Epithelial cell of proximal tubule (primary cell): ENCODE measurements around the gene RNF217. TPM values are rescaled to one million over a fixed set of nuclear protein-coding genes. Genes with fewer than 3 reads are reported as not detected.

Experiments
- DNase-seq: peaks from one replicate; pipeline ENCODE4 v3.0.0-alpha.2; 2011; ENCODE audit warnings: low read depth
- H3K4me3 ChIP-seq: 2 replicates; pipeline ENCODE4 v1.5.1; 2011; ENCODE audit warnings: low read depth, mild to moderate bottlenecking, low read length
- total RNA-seq: library from RNA; depleted of rRNA; stranded (reverse); fragments of >200 nt; gene quantifications from 2 replicates; pipeline ENCODE4 v1.2.3, GENCODE V29; 2015
- TF ChIP-seq, protein P1 (sequence below): conservative IDR thresholded peaks from 2 replicates; pipeline ENCODE4 v1.5.1; 2012; ENCODE audit warnings: low read depth, mild to moderate bottlenecking, low read length

RNF217 gene
- total RNA-seq, 1 donor from 2014 or later = 12.6 TPM

DNA sequence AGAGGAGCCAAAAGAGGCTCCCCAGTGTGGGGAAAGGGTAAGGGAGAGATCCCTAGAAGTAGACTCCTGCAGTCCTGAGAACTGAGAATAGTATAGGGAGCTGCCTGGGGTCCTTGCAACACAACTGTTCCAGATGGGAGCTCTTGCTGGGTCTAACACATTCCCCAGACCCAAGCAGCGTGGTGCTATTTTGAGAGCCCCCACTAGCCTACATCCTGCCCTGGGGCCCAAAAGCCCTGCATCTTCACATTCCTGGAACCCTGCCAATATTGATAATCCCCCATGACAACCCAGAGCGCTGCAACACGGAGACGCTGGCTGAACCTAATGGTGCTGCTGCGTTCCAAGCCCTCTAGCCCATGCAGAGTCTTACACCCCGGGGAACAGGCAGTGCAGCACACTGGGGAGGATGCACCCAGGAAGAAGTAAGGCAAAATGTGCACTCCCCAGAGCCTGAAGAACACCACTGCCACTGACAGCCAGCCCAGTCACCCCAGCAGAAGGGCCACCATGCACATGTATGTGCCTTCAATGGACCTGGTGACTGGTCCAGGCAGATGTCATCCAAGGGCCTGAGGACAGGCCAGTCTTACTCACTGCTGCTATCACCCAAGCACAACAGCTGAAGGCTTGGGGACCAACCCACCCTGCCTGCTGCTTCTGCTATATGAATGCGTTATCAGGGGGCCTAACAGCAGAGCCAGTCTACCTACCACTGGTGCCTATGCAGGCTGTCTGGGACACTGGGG is 7.0 kb upstream of the RNF217 start:
- DNase-seq = no peak
- TF ChIP-seq, protein P1, sequence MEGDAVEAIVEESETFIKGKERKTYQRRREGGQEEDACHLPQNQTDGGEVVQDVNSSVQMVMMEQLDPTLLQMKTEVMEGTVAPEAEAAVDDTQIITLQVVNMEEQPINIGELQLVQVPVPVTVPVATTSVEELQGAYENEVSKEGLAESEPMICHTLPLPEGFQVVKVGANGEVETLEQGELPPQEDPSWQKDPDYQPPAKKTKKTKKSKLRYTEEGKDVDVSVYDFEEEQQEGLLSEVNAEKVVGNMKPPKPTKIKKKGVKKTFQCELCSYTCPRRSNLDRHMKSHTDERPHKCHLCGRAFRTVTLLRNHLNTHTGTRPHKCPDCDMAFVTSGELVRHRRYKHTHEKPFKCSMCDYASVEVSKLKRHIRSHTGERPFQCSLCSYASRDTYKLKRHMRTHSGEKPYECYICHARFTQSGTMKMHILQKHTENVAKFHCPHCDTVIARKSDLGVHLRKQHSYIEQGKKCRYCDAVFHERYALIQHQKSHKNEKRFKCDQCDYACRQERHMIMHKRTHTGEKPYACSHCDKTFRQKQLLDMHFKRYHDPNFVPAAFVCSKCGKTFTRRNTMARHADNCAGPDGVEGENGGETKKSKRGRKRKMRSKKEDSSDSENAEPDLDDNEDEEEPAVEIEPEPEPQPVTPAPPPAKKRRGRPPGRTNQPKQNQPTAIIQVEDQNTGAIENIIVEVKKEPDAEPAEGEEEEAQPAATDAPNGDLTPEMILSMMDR = no peak
- H3K4me3 ChIP-seq = no peak overlapping the region

DNA sequence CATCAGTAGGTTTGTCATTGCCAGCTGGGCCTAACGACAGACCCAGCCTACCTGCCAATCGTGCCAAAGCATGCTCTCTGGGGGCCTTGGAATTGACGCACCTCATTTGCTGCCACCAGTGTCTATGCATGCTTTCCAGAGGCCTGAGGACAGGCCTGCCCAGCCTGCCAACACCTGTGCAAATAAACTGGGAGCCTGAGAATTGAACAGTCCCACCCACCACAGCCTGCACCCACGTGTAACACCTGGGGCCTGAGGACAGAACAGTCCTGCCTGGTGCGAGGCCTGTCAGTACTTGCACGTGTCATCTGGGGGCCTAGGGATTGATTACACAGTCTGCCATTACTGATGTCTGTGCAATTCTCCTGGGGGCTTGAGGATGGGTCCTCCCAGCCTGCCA is 6.2 kb upstream of the RNF217 start:
- TF ChIP-seq, protein P1 = no peak
- no peak for DNase-seq

DNA sequence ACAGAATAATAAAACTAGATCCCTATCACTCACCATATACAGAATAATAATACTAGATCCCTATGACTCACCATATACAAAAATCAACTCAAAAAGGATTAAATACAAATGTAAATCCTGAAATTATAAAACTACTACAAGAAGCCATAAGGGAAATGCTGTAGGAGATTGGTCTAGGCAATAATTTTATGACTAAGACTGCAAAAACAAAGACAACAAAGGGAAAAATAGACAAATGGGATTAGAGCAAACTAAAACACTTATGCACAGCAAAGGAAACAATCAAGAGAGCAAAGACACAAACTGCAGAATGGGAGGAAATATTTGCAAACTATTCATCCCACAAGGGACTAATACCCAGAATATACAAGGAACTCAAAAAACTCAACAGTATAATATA is 4.1 kb upstream of the RNF217 start:
- TF ChIP-seq, protein P1 = no peak

More for the DNA sequence above, 6.2 kb upstream of the RNF217 start:
- no peak overlapping the region for H3K4me3 ChIP-seq

DNA sequence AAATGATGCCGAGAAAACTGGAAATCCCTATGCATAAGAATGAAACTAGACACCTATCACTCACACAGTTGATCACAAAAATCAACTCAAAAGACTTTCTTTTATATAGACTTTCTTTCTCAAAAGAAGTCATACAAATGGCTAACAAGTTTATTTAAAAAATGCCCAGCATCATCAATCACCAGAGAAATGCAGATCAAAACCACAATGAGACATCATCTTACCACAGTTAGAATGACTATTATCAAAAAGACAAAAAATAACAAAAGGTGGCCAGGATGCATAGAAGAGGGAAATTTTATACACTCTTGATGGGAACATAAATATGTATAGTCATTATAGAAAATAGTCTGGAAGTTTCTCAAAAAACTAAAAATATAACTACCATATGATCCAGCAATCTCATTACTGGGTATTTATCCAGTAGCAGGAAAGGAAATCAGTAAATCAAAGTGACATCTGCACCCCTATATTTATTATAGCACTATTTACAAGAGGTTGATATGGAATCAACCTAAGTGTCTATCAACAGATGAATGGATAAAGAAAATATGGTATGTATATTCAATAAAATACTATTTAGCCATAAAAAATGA is 3.4 kb upstream of the RNF217 start:
- no peak overlapping the region for H3K4me3 ChIP-seq
- DNase-seq = no peak
- TF ChIP-seq, protein P1 = no peak

More for the DNA sequence above, 4.1 kb upstream of the RNF217 start:
- no peak overlapping the region for H3K4me3 ChIP-seq
- no peak for DNase-seq

DNA sequence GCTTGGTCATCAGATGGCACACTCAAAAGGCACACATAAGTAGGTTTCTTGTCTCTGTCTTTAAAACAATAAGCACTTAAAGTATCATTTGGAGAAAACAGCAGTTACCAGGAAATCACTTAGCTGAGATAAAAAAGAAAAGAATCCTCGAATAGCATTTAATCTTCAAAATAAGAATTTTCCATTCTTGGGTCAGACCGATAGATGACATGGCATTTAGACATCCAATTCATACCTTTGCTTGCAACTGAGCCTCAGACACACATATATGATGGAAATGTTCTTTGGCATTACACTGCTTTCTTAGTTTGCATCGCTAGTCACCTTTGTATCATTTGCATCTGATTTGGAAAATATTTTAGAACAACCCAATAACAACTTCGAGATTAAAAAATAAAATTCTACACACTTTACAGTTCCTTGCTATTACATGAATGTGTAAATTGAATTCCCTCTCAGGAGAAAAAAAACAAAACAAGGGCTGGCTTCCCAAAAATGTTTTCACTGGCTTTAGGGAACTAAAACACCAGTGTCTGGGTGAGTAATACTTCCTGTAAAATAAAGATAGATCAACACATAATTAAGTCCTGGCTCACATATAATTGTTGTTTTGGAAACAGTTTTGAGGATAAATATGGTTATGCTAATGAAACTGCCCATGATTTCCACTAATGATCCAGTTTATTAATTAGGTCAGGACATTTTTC is 1.3 kb upstream of the RNF217 start:
- TF ChIP-seq, protein P1 = no peak
- DNase-seq = no peak

DNA sequence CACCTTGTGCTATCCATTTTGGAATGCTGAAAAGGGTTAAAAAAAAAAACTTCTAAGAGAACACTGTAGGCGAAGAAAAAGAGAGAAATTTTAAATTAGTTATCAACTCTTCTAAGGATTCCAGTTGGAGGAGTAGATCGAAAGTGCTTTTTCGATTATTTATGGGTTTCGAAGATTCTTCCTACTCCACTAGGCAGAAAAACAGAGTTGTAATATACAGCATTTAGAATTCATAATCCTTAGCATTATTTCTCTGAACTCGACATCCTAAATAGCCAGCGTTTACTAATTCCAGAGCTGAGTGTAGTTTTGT is 817 bp upstream of the RNF217 start:
- TF ChIP-seq, protein P1 = no peak
- peak overlapping the region; percentile 79 for H3K4me3 ChIP-seq
- DNase-seq = no peak

More for the DNA sequence above, 1.3 kb upstream of the RNF217 start:
- peak overlapping the region; percentile 79 for H3K4me3 ChIP-seq
